HG03439 (cell line): Measurements from ENCODE around the gene RESP18.

ENCODE experiments used
- ATAC-seq: cut with Tn5 transposase; IDR thresholded peaks from one replicate; pipeline ENCODE4 v1.9.1; 2021; ENCODE audit warnings: mild to moderate bottlenecking, moderate library complexity; ENCODE audit not compliant: unreplicated experiment

Gene RESP18

GRCh38 chr2:219278655-219279150, 53.8 kb downstream of the RESP18 start:
- peak; percentile 1 for ATAC-seq

GRCh38 chr2:219277703-219278654, 54.6 kb downstream of the RESP18 start:
- ATAC-seq, result peak; percentile 32
